Neuron (in vitro differentiated cells): Measurements from ENCODE around the gene CDH23.

Source experiments
- H2AFZ ChIP-seq: one replicate; pipeline ENCODE4 v1.6.1; 2013; ENCODE audit warnings: low read depth, mild to moderate bottlenecking, inconsistent platforms, low read length, moderate library complexity
- H3K27me3 ChIP-seq: one replicate; pipeline ENCODE4 v1.6.1; 2013; ENCODE audit warnings: low read length; ENCODE audit not compliant: insufficient read depth
- H3K36me3 ChIP-seq: one replicate; pipeline ENCODE4 v1.6.1; 2013; ENCODE audit warnings: low read length; ENCODE audit not compliant: insufficient read depth
- H3K4me1 ChIP-seq: one replicate; pipeline ENCODE4 v1.6.1; 2013; ENCODE audit warnings: low read length; ENCODE audit not compliant: insufficient read depth
- H3K4me3 ChIP-seq: 2 replicates; pipeline ENCODE4 v1.5.1; 2013; ENCODE audit warnings: mild to moderate bottlenecking, low read length, moderate library complexity
- H3K9me3 ChIP-seq: one replicate; pipeline ENCODE4 v1.6.1; 2013; ENCODE audit warnings: low read length

CDH23 gene

GRCh38 chr10:71512761-71513539 is 116.2 kb downstream of the CDH23 start:
- Histone ChIP-seq H3K4me1 (no peaks in the 10 kb centered on the region), H3K36me3 (no peaks in the 10 kb centered on the region), H2AFZ (no peak overlapping the region), H3K27me3 (peaks cover 2% of the 10 kb centered on the region), H3K9me3 (no peaks in the 10 kb centered on the region), H3K4me3 (no peak overlapping the region)

GRCh38 chr10:71513540-71513853 is 116.8 kb downstream of the CDH23 start:
- no peak overlapping the region for H3K4me3 ChIP-seq
- H3K27me3 ChIP-seq = peaks cover 5% of the 10 kb centered on the region

GRCh38 chr10:71513936-71514335 is 117.2 kb downstream of the CDH23 start:
- Histone ChIP-seq H3K4me1 (peaks cover 3% of the 10 kb centered on the region), H3K4me3 (no peak overlapping the region), H3K36me3 (no peaks in the 10 kb centered on the region), H2AFZ (no peak overlapping the region), H3K27me3 (peaks cover 5% of the 10 kb centered on the region), H3K9me3 (no peaks in the 10 kb centered on the region)

More at GRCh38 chr10:71513540-71513853, 116.8 kb downstream of the CDH23 start:
- no peaks in the 10 kb centered on the region for H3K9me3 ChIP-seq
- no peak overlapping the region for H2AFZ ChIP-seq
- H3K36me3 ChIP-seq = no peaks in the 10 kb centered on the region
- peaks cover 3% of the 10 kb centered on the region for H3K4me1 ChIP-seq

GRCh38 chr10:71515531-71516172 is 118.9 kb downstream of the CDH23 start:
- Histone ChIP-seq H3K36me3 (no peaks in the 10 kb centered on the region), H2AFZ (no peak overlapping the region), H3K4me3 (no peak overlapping the region), H3K27me3 (peaks cover 5% of the 10 kb centered on the region), H3K9me3 (no peaks in the 10 kb centered on the region), H3K4me1 (peaks cover 3% of the 10 kb centered on the region)

- H3K9me3 ChIP-seq = no peaks in the 10 kb centered on the region
- H3K27me3 ChIP-seq = peaks cover 5% of the 10 kb centered on the region
- H3K4me3 ChIP-seq = no peak overlapping the region
- H2AFZ ChIP-seq = no peak overlapping the region
- H3K4me1 ChIP-seq = peaks cover 3% of the 10 kb centered on the region
- H3K36me3 ChIP-seq = no peaks in the 10 kb centered on the region
Measured at GRCh38 chr10:71516890-71517289, 120.2 kb downstream of the CDH23 start.

- Histone ChIP-seq H3K9me3 (no peaks in the 10 kb centered on the region), H3K36me3 (no peaks in the 10 kb centered on the region), H3K27me3 (peaks cover 5% of the 10 kb centered on the region), H3K4me3 (no peak overlapping the region), H2AFZ (no peak overlapping the region), H3K4me1 (peaks cover 3% of the 10 kb centered on the region)
Measured at GRCh38 chr10:71517298-71518169, 120.8 kb downstream of the CDH23 start.

GRCh38 chr10:71520042-71520441 is 123.3 kb downstream of the CDH23 start:
- Histone ChIP-seq H3K36me3 (no peaks in the 10 kb centered on the region), H3K4me3 (no peak overlapping the region), H3K4me1 (peaks cover 11% of the 10 kb centered on the region), H2AFZ (no peak overlapping the region), H3K27me3 (peaks cover 3% of the 10 kb centered on the region), H3K9me3 (no peaks in the 10 kb centered on the region)

- Histone ChIP-seq H3K9me3 (no peaks in the 10 kb centered on the region), H3K4me3 (no peak overlapping the region), H3K27me3 (peaks cover 7% of the 10 kb centered on the region), H3K4me1 (peaks cover 11% of the 10 kb centered on the region), H3K36me3 (no peaks in the 10 kb centered on the region), H2AFZ (no peak overlapping the region)
Measured at GRCh38 chr10:71521504-71522441, 125.1 kb downstream of the CDH23 start.

GRCh38 chr10:71522442-71523144 is 125.9 kb downstream of the CDH23 start:
- no peak overlapping the region for H2AFZ ChIP-seq
- H3K27me3 ChIP-seq = peaks cover 7% of the 10 kb centered on the region
- no peaks in the 10 kb centered on the region for H3K9me3 ChIP-seq
- H3K36me3 ChIP-seq = no peaks in the 10 kb centered on the region
- H3K4me1 ChIP-seq = peaks cover 18% of the 10 kb centered on the region
- H3K4me3 ChIP-seq = no peak overlapping the region

- peaks cover 25% of the 10 kb centered on the region for H3K4me1 ChIP-seq
- H2AFZ ChIP-seq = no peak overlapping the region
Measured at GRCh38 chr10:71523756-71524155, 127.0 kb downstream of the CDH23 start.

GRCh38 chr10:71525092-71525491 is 128.4 kb downstream of the CDH23 start:
- H3K36me3 ChIP-seq = no peaks in the 10 kb centered on the region
- H3K4me3 ChIP-seq = no peak overlapping the region
- H2AFZ ChIP-seq = no peak overlapping the region
- no peaks in the 10 kb centered on the region for H3K9me3 ChIP-seq
- H3K27me3 ChIP-seq = peaks cover 4% of the 10 kb centered on the region
- peaks cover 39% of the 10 kb centered on the region for H3K4me1 ChIP-seq

More at GRCh38 chr10:71523756-71524155, 127.0 kb downstream of the CDH23 start:
- H3K36me3 ChIP-seq = no peaks in the 10 kb centered on the region
- H3K27me3 ChIP-seq = peaks cover 4% of the 10 kb centered on the region
- no peak overlapping the region for H3K4me3 ChIP-seq
- no peaks in the 10 kb centered on the region for H3K9me3 ChIP-seq

- Histone ChIP-seq H3K4me3 (no peak overlapping the region), H2AFZ (no peak overlapping the region), H3K9me3 (no peaks in the 10 kb centered on the region), H3K4me1 (peaks cover 41% of the 10 kb centered on the region), H3K27me3 (peaks cover 4% of the 10 kb centered on the region), H3K36me3 (no peaks in the 10 kb centered on the region)
Measured at GRCh38 chr10:71525721-71526120, 129.0 kb downstream of the CDH23 start.
